ENCODE data around the gene CABLES2.

DNA sequence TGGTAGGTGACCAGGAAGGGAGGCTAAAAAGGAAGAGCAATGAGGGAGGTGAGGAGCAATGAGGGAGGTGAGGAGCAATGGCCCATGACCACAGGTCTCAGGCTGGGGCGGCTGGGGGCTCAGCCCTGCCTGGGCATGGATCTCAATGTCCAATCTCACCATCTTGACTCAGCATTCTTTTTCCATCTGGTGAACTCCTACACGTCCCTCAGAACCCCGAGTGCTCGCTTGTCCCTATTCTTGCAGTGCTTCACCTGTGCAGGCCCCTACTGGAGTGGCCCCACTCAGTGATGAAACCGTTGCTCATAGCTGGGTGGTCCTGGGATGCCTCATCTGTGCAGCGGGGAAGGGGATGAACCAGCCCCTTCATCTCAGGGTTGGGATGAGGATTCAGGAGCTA, 37.2 kb upstream of the CABLES2 start:
- TF ChIP-seq, protein P1, sequence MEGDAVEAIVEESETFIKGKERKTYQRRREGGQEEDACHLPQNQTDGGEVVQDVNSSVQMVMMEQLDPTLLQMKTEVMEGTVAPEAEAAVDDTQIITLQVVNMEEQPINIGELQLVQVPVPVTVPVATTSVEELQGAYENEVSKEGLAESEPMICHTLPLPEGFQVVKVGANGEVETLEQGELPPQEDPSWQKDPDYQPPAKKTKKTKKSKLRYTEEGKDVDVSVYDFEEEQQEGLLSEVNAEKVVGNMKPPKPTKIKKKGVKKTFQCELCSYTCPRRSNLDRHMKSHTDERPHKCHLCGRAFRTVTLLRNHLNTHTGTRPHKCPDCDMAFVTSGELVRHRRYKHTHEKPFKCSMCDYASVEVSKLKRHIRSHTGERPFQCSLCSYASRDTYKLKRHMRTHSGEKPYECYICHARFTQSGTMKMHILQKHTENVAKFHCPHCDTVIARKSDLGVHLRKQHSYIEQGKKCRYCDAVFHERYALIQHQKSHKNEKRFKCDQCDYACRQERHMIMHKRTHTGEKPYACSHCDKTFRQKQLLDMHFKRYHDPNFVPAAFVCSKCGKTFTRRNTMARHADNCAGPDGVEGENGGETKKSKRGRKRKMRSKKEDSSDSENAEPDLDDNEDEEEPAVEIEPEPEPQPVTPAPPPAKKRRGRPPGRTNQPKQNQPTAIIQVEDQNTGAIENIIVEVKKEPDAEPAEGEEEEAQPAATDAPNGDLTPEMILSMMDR (IDR thresholded peaks at IDR 0.05): no peak
- TF ChIP-seq EZH2 (IDR thresholded peaks at IDR 0.05): no peak
- TF ChIP-seq EZH2phosphoT487 (IDR thresholded peaks at IDR 0.05): no peak
